HCT116 (cell line): ENCODE data around the gene SAA2. TPM values are rescaled to one million over a fixed set of nuclear protein-coding genes. Genes with fewer than 3 reads are reported as not detected.

Source experiments
- ATAC-seq: fragments of 200-7000 bp; cut with Tn5 transposase; 2 replicates; pipeline ENCODE4 v1.9.1; 2020; ENCODE audit warnings: mild to moderate bottlenecking, moderate library complexity
- BruUV-seq: library from RNA; stranded (reverse); fragments of 400-500 nt; replicated peaks from 2 replicates; lab custom pipeline; 2021; lab: Mats Ljungman, UMichigan
- CTCF ChIA-PET: fragments of 300-600 bp; sonication (Branson Sonifier 250); formaldehyde crosslinking; loops from one replicate; lab custom pipeline; 2021; ENCODE audit warnings: antibody characterized with exemption; lab: Charles Lee
- POLR2A ChIA-PET: fragments of 300-600, 350-600 bp; sonication (Branson Sonifier 250); formaldehyde crosslinking; loops from one replicate; lab custom pipeline; 2021; ENCODE audit warnings: antibody characterized with exemption; lab: Charles Lee
- RAD21 ChIA-PET, 2 experiments: fragments of 300-600 bp; sonication (Branson Sonifier 250); formaldehyde crosslinking; loops; one replicate each; lab custom pipeline; 2023; ENCODE audit warnings: low total read pairs in 2 of 2; ENCODE audit not compliant: uncharacterized antibody in 2 of 2, unreplicated experiment in 2 of 2, low non-redundant PET in 1 of 2; lab: Charles Lee
- DNase-seq: peaks from one replicate; pipeline ENCODE4 v3.0.0-alpha.2; 2010; ENCODE audit warnings: low read depth, low spot score
- H2AFZ ChIP-seq: fragments of 200-600 bp; shearing (Covaris generic), sonication (generic); 2 replicates; pipeline ENCODE4 v1.6.1; 2017; ENCODE audit warnings: low read depth, mixed run types, mixed read lengths, antibody characterized with exemption, low read length; ENCODE audit not compliant: poor library complexity, severe bottlenecking
- H3K27ac ChIP-seq: 2 replicates; pipeline ENCODE4 v1.5.1; 2012; ENCODE audit warnings: low read depth, low read length
- H3K27me3 ChIP-seq: fragments of 200-600 bp; sonication (generic); 2 replicates; pipeline ENCODE4 v1.6.1; 2016; ENCODE audit warnings: mixed run types, low read length, mixed read lengths; ENCODE audit not compliant: insufficient read depth
- H3K36me3 ChIP-seq, 2 experiments: fragments of 200-500 bp in 1 of 2; fragments of 200-600 bp in 1 of 2; sonication (Bioruptor generic) in 1 of 2; sonication (generic) in 1 of 2; 2 replicates each; pipeline versions ENCODE4 v1.5.1 to v1.6.1; 2014 to 2016; ENCODE audit warnings: low read length in 2 of 2, inconsistent platforms in 1 of 2, mixed read lengths in 1 of 2, mixed run types in 1 of 2; ENCODE audit not compliant: insufficient read depth in 2 of 2, control insufficient read depth in 1 of 2
- H3K4me1 ChIP-seq, 2 experiments: fragments of 200-600 bp in 1 of 2; sonication (generic) in 1 of 2; 2 replicates each; pipeline versions ENCODE4 v1.5.1 to v1.6.1; 2012 to 2017; ENCODE audit warnings: low read length in 2 of 2, inconsistent platforms in 1 of 2, mild to moderate bottlenecking in 1 of 2, mixed read lengths in 1 of 2, mixed run types in 1 of 2, moderate library complexity in 1 of 2; ENCODE audit not compliant: insufficient read depth in 2 of 2, control insufficient read depth in 1 of 2
- H3K4me2 ChIP-seq: fragments of 200-600 bp; sonication (generic); 2 replicates; pipeline ENCODE4 v1.6.1; 2017; ENCODE audit warnings: mixed run types, low read length, mixed read lengths
- H3K4me3 ChIP-seq, 2 experiments: fragments of 200-600 bp in 1 of 2; sonication (generic) in 1 of 2; replicated peaks in 1 of 2; 2 replicates each; pipeline ENCODE4 v1.5.1; 2011 to 2016; ENCODE audit warnings: low read length in 2 of 2, control low read depth in 1 of 2, low read depth in 1 of 2, mild to moderate bottlenecking in 1 of 2, mixed read lengths in 1 of 2, mixed run types in 1 of 2
- H3K79me2 ChIP-seq: fragments of 200-600 bp; sonication (generic); 2 replicates; pipeline ENCODE4 v1.6.1; 2017; ENCODE audit warnings: mild to moderate bottlenecking, mixed run types, low read length, moderate library complexity, mixed read lengths; ENCODE audit not compliant: insufficient read depth
- H3K9ac ChIP-seq: fragments of 200-600 bp; sonication (generic); 2 replicates; pipeline ENCODE4 v1.6.1; 2016; ENCODE audit warnings: low read length, mixed read lengths
- H3K9me2 ChIP-seq: fragments of 200-600 bp; sonication (generic), shearing (Covaris generic); 2 replicates; pipeline ENCODE4 v1.6.1; 2017; ENCODE audit warnings: mixed run types, mild to moderate bottlenecking, moderate library complexity; ENCODE audit not compliant: insufficient read depth
- H3K9me3 ChIP-seq, 2 experiments: fragments of 200-500 bp in 1 of 2; fragments of 200-600 bp in 1 of 2; sonication (Bioruptor generic) in 1 of 2; sonication (generic) in 1 of 2; 2 replicates each; pipeline ENCODE4 v1.6.1; 2014 to 2017; ENCODE audit warnings: low read length in 2 of 2, mixed read lengths in 2 of 2, inconsistent platforms in 1 of 2, low read depth in 1 of 2, mild to moderate bottlenecking in 1 of 2, mixed run types in 1 of 2, moderate library complexity in 1 of 2; ENCODE audit not compliant: control insufficient read depth in 1 of 2, insufficient read depth in 1 of 2
- H4K20me1 ChIP-seq: fragments of 200-600 bp; sonication (generic), shearing (Covaris generic); 2 replicates; pipeline ENCODE4 v1.6.1; 2017; ENCODE audit warnings: mixed run types, mild to moderate bottlenecking, moderate library complexity; ENCODE audit not compliant: insufficient read depth
- CBX3 ChIP-seq: IDR thresholded peaks from 2 replicates; pipeline ENCODE4 v1.6.1; 2012; ENCODE audit warnings: low read depth
- CEBPB ChIP-seq: IDR thresholded peaks from 2 replicates; pipeline ENCODE4 v1.6.1; 2012; ENCODE audit warnings: low read depth
- EGR1 ChIP-seq: IDR thresholded peaks from 2 replicates; pipeline ENCODE4 v1.6.1; 2012; ENCODE audit warnings: low read depth
- EZH2phosphoT487 ChIP-seq: fragments of 200-600 bp; IDR thresholded peaks from 2 replicates; pipeline ENCODE4 v1.6.1; 2018; ENCODE audit warnings: antibody characterized with exemption, borderline replicate concordance
- FOSL1 ChIP-seq: IDR thresholded peaks from 2 replicates; pipeline ENCODE4 v1.6.1; 2012; ENCODE audit warnings: low read depth
- POLR2A ChIP-seq: IDR thresholded peaks from 2 replicates; pipeline ENCODE4 v1.7.0; 2011; ENCODE audit warnings: borderline replicate concordance; ENCODE audit not compliant: insufficient read depth, insufficient read length; ENCODE audit errors: extremely low read depth
- SP1 ChIP-seq: IDR thresholded peaks from 2 replicates; pipeline ENCODE4 v1.6.1; 2012; ENCODE audit warnings: low read depth
- SRF ChIP-seq: IDR thresholded peaks from 2 replicates; pipeline ENCODE4 v1.6.1; 2012; ENCODE audit warnings: low read depth
- TCF7L2 ChIP-seq: IDR thresholded peaks from 2 replicates; pipeline ENCODE4 v1.7.0; 2011; ENCODE audit warnings: borderline replicate concordance, inconsistent platforms; ENCODE audit not compliant: insufficient read depth, insufficient read length; ENCODE audit errors: extremely low read depth
- YY1 ChIP-seq: IDR thresholded peaks from 2 replicates; pipeline ENCODE4 v1.6.1; 2011; ENCODE audit warnings: low read length, low read depth, moderate library complexity, mild to moderate bottlenecking; ENCODE audit not compliant: insufficient replicate concordance; ENCODE audit errors: extremely low read depth
- ZFX ChIP-seq: fragments of 450-650 bp; IDR thresholded peaks from 2 replicates; pipeline ENCODE4 v1.6.1; 2017
- intact Hi-C: fragments of 100-400 bp; cut with micrococcal nuclease; formaldehyde crosslinking; loops from 2 replicates; pipeline ENCODE4 v1.10.0; 2022
- total RNA-seq: library from RNA; stranded (reverse); gene quantifications from one replicate; pipeline ENCODE4 v1.2.1, GENCODE V29; 2021; ENCODE audit not compliant: unreplicated experiment
- TF ChIP-seq, protein P1 (sequence below): IDR thresholded peaks from 2 replicates; pipeline ENCODE4 v1.6.1; 2012
- TF ChIP-seq, protein P2 (sequence below): IDR thresholded peaks from 2 replicates; pipeline ENCODE4 v1.6.1; 2012
- TF ChIP-seq, protein P3 (sequence below): IDR thresholded peaks from 2 replicates; pipeline ENCODE4 v1.6.1; 2012; ENCODE audit warnings: low read depth
- TF ChIP-seq, protein P4 (sequence below), 3 experiments: fragments of 200-600 bp in 1 of 3; sonication (generic) in 1 of 3; IDR thresholded peaks in 2 of 3; conservative IDR thresholded peaks in 1 of 3; 2 replicates each; pipeline ENCODE4 v1.5.1; 2012 to 2017; ENCODE audit warnings: low read depth in 2 of 3, low read length in 2 of 3, antibody characterized with exemption in 1 of 3, borderline replicate concordance in 1 of 3, control low read depth in 1 of 3, mild to moderate bottlenecking in 1 of 3, mixed read lengths in 1 of 3, mixed run types in 1 of 3, moderate library complexity in 1 of 3; ENCODE audit not compliant: insufficient read depth in 1 of 3

SAA2 gene
- total RNA-seq, 1 experiment from 2014 or later = 5.2 TPM

DNA sequence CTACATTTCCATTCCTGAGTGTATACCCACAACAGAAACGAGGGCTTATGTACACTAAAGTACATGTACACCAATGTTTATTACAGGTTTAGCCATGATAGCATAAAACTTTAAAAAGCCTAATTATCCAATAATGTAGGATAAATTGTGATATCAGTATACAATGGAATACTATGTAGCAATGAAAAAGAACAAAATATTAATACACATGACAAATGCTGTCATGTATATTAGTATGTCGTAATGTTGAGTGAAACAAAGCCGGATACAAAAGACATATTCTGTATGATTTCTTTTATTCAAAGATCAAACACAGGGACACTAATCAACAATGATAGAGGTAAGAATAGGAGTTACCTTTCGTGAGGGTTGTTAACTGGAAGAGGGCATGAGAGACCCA is 14.6 kb downstream of the SAA2 start:
- TF ChIP-seq ZFX (no peak), TCF7L2 (no peak), SP1 (no peak), CBX3 (no peak), FOSL1 (no peak), SRF (no peak), YY1 (no peak), POLR2A (no peak), CEBPB (no peak), EZH2phosphoT487 (no peak), EGR1 (no peak)
- TF ChIP-seq, protein P1, sequence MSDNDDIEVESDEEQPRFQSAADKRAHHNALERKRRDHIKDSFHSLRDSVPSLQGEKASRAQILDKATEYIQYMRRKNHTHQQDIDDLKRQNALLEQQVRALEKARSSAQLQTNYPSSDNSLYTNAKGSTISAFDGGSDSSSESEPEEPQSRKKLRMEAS = no peak
- TF ChIP-seq, protein P2, sequence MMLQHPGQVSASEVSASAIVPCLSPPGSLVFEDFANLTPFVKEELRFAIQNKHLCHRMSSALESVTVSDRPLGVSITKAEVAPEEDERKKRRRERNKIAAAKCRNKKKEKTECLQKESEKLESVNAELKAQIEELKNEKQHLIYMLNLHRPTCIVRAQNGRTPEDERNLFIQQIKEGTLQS = no peak
- TF ChIP-seq, protein P3, sequence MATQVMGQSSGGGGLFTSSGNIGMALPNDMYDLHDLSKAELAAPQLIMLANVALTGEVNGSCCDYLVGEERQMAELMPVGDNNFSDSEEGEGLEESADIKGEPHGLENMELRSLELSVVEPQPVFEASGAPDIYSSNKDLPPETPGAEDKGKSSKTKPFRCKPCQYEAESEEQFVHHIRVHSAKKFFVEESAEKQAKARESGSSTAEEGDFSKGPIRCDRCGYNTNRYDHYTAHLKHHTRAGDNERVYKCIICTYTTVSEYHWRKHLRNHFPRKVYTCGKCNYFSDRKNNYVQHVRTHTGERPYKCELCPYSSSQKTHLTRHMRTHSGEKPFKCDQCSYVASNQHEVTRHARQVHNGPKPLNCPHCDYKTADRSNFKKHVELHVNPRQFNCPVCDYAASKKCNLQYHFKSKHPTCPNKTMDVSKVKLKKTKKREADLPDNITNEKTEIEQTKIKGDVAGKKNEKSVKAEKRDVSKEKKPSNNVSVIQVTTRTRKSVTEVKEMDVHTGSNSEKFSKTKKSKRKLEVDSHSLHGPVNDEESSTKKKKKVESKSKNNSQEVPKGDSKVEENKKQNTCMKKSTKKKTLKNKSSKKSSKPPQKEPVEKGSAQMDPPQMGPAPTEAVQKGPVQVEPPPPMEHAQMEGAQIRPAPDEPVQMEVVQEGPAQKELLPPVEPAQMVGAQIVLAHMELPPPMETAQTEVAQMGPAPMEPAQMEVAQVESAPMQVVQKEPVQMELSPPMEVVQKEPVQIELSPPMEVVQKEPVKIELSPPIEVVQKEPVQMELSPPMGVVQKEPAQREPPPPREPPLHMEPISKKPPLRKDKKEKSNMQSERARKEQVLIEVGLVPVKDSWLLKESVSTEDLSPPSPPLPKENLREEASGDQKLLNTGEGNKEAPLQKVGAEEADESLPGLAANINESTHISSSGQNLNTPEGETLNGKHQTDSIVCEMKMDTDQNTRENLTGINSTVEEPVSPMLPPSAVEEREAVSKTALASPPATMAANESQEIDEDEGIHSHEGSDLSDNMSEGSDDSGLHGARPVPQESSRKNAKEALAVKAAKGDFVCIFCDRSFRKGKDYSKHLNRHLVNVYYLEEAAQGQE = no peak
- TF ChIP-seq, protein P4, sequence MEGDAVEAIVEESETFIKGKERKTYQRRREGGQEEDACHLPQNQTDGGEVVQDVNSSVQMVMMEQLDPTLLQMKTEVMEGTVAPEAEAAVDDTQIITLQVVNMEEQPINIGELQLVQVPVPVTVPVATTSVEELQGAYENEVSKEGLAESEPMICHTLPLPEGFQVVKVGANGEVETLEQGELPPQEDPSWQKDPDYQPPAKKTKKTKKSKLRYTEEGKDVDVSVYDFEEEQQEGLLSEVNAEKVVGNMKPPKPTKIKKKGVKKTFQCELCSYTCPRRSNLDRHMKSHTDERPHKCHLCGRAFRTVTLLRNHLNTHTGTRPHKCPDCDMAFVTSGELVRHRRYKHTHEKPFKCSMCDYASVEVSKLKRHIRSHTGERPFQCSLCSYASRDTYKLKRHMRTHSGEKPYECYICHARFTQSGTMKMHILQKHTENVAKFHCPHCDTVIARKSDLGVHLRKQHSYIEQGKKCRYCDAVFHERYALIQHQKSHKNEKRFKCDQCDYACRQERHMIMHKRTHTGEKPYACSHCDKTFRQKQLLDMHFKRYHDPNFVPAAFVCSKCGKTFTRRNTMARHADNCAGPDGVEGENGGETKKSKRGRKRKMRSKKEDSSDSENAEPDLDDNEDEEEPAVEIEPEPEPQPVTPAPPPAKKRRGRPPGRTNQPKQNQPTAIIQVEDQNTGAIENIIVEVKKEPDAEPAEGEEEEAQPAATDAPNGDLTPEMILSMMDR (IDR thresholded peaks at IDR 0.05 in 2 of 3, conservative IDR thresholded peaks at IDR 0.05 in 1 of 3; ENCODE audit: borderline replicate concordance in 1 of 3, insufficient read depth in 1 of 3, low read depth in 2 of 3, low read length in 2 of 3) = no peak
- H3K9me2 ChIP-seq = no peaks in the 10 kb centered on the region
- H3K9me3 ChIP-seq = no peaks in the 10 kb centered on the region
- ChIA-PET CTCF (interaction anchor here (3.5 kb wide), 1 partner anchor 10 kb away, joined by 22 read pairs; no protein-coding TSS in a partner anchor), RAD21 (no interaction called here), POLR2A (no interaction called here)
- no peaks in the 10 kb centered on the region for H3K79me2 ChIP-seq
- intact Hi-C loops = no loop called here
- H3K4me1 ChIP-seq = no peaks in the 10 kb centered on the region
- DNase-seq = no peak
- H4K20me1 ChIP-seq = no peaks in the 10 kb centered on the region
- H3K27me3 ChIP-seq = peaks cover 20% of the 10 kb centered on the region
- H3K9ac ChIP-seq = no peak overlapping the region
- H3K4me3 ChIP-seq = no peak overlapping the region
- ATAC-seq = no peak
- no peak overlapping the region for H3K27ac ChIP-seq
- H3K36me3 ChIP-seq = no peaks in the 10 kb centered on the region
- BruUV-seq = no TSS peak
- no peak overlapping the region for H2AFZ ChIP-seq
- H3K4me2 ChIP-seq = no peak overlapping the region
